ENCODE measurements around the gene TRIM59.

DNA sequence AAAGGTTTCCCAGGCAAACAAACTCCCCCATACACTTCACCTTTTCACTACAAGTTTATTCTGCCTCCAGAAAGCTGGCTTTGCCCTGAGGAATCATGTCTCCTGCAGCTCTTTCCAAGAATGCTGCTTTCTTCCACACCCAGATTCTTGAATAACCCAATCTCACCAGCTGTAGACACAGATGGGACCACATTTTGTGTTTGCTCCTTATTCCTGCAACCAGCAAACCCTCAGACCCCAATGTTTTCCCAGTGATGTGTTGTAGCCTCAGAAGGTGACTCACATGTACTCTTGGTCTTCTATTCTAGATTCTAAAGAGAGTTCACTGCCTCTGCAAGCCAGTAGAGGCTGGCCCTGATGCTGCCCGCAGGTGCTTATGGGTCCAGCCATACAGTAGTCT, 23.6 kb upstream of the TRIM59 start:
- TF ChIP-seq, protein P1, sequence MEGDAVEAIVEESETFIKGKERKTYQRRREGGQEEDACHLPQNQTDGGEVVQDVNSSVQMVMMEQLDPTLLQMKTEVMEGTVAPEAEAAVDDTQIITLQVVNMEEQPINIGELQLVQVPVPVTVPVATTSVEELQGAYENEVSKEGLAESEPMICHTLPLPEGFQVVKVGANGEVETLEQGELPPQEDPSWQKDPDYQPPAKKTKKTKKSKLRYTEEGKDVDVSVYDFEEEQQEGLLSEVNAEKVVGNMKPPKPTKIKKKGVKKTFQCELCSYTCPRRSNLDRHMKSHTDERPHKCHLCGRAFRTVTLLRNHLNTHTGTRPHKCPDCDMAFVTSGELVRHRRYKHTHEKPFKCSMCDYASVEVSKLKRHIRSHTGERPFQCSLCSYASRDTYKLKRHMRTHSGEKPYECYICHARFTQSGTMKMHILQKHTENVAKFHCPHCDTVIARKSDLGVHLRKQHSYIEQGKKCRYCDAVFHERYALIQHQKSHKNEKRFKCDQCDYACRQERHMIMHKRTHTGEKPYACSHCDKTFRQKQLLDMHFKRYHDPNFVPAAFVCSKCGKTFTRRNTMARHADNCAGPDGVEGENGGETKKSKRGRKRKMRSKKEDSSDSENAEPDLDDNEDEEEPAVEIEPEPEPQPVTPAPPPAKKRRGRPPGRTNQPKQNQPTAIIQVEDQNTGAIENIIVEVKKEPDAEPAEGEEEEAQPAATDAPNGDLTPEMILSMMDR (tag by site-specific recombination; IDR thresholded peaks at IDR 0.05), result no peak
- no peak for TF ChIP-seq ZNF24 (tag by site-specific recombination; IDR thresholded peaks at IDR 0.05)
